ENCODE results near the gene NRDC. TPM values are rescaled to one million over a fixed set of nuclear protein-coding genes. Genes with fewer than 3 reads are reported as not detected.
"Not testable (repeated sequence)": the region's sequence is repeated elsewhere in the genome, so short reads cannot be mapped to it uniquely, and the experiment has no call there.

NRDC gene
- total RNA-seq, 1 experiment from 2014 or later, result 33.7 TPM

- DNase-seq (ENCODE audit: low read depth), result no peak
- in situ Hi-C loops (cut with HindIII; ENCODE audit: low pct_unique_long_range_greater_than_20kb, low sequenced_read_pairs), result no loop called here
Measured at GRCh38 chr1:51856745-51857144, 21.8 kb downstream of the NRDC start.

- in situ Hi-C loops (cut with HindIII; ENCODE audit: low pct_unique_long_range_greater_than_20kb, low sequenced_read_pairs), result no loop called here
Measured at GRCh38 chr1:51855624-51856023, 22.9 kb downstream of the NRDC start.

DNA sequence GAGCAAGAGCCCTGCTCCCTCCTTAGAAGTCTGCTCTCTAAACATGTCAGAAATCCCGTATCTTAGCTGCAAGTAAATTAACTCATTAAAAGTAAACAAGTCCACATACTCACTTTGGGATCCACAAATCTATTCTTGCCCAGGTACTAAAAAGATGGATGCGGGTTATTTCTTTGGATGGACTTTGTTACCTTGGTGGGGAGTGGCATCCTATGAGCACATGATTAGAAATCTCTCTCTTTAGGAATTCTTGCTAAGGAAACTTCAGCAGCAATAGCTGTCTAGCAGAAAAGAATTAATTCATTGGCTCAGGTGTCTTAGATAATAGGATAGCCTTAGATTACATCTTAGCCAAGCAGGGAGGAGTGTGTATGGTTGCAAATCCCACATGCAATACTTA is 25.2 kb downstream of the NRDC start:
- in situ Hi-C loops (cut with HindIII; ENCODE audit: low pct_unique_long_range_greater_than_20kb, low sequenced_read_pairs), result no loop called here

More at GRCh38 chr1:51855624-51856023, 22.9 kb downstream of the NRDC start:
- no peak for DNase-seq (ENCODE audit: low read depth)

GRCh38 chr1:51851882-51852396 is 26.6 kb downstream of the NRDC start:
- no peak for DNase-seq (ENCODE audit: low read depth)
- in situ Hi-C loops (cut with HindIII; ENCODE audit: low pct_unique_long_range_greater_than_20kb, low sequenced_read_pairs), result no loop called here

More for the DNA sequence above, 25.2 kb downstream of the NRDC start:
- no peak for DNase-seq (ENCODE audit: low read depth)

DNA sequence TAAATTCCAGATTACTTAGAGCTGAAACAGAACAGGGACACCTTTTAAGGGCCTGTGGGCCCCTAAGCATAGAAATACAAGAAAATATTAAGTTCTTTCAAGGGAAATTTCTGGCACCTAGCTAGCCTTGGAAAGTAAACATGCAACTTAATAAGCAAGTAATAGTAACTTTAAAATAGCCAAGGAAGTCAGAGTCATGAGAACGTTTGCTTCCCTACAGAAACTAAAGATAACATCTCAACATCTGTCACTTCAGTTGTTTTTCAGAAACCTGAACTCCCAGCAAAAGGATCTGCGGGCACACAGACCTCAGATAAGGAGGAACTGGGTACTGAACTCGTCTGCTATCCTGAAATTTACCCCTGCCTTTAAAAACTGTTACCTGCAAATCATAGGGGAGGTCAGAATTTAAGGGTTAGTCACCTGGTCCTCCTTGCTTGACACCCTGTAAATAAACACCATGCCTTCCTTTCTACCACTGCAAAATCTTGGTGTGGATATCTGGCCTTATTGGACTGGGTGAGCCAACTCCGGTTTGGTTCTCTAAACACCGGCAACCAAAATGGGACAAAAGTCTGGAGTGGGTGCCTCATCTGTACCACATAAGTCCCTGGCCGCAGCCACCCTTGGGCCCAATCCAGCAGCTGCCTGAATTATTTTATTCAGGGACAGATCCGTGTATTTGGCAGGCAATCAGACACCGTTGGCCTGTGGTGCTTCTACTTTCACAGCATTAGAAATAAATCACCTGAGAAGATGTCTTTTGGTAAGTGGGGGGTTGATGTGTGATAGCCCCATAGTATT is 27.9 kb downstream of the NRDC start:
- in situ Hi-C loops (cut with HindIII; ENCODE audit: low pct_unique_long_range_greater_than_20kb, low sequenced_read_pairs), result no loop called here
- DNase-seq (ENCODE audit: low read depth), result no peak

GRCh38 chr1:51847294-51847920 is 31.1 kb downstream of the NRDC start:
- DNase-seq (ENCODE audit: low read depth), result no peak
- in situ Hi-C loops (cut with HindIII; ENCODE audit: low pct_unique_long_range_greater_than_20kb, low sequenced_read_pairs), result no loop called here

GRCh38 chr1:51843948-51844347 is 34.6 kb downstream of the NRDC start:
- no peak for DNase-seq (ENCODE audit: low read depth)
- in situ Hi-C loops (cut with HindIII; ENCODE audit: low pct_unique_long_range_greater_than_20kb, low sequenced_read_pairs), result no loop called here

- in situ Hi-C loops (cut with HindIII; ENCODE audit: low pct_unique_long_range_greater_than_20kb, low sequenced_read_pairs), result no loop called here
- no peak for DNase-seq (ENCODE audit: low read depth)
Measured at GRCh38 chr1:51842261-51842660, 36.3 kb downstream of the NRDC start.

DNA sequence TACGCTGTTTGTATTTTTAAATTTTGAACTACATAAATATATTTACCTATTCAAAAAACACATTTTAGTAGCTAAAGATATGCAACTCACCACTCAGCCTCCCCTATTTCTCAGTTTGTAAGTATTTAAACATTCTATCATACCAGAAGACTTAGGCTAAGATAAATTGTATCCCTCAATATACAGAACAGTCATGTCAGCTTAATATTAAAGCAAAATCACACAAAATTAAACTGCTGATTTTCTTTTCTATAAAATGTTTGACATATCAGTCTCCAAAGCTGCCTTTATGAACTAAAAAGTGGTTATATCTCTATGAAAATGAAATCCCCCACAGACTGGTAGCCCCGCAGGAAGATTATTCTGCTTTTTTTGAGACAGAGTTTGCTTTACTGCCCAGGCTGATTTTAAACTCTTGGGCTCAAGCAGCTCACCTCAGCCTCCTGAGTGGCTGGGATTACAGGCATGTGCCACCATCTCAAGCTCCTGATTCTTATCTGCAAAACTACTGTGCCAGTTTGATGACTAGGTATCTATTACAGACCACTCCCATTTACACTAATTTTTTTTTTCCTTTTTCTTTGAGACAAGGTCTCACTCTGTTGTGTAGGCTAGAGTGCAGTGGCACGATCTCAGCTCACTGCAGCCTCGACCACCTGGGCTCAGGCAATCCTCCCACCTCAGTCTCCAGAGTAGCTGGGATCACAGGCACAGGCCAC is 37.6 kb downstream of the NRDC start:
- in situ Hi-C loops (cut with HindIII; ENCODE audit: low pct_unique_long_range_greater_than_20kb, low sequenced_read_pairs), result no loop called here
- DNase-seq (ENCODE audit: low read depth), result no peak

DNA sequence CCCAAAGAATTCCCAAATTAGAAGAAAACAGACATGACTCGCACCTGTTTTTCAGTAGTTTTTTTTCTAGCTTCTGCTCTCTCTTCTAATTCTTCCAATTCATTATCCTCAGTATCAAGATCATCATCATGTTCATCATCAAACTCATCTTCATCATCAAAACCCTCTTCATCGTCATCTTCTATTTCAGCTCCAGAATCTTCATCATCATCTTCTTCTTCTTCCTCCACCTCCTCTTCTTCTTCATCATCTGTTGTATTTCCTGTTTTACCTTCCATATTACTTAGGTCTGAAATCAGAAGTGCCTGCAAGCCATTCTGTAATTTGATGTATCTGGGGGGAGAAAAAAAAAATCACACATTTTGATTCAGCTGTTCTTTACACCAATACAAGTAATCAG is 38.3 kb downstream of the NRDC start:
- in situ Hi-C loops (cut with HindIII; ENCODE audit: low pct_unique_long_range_greater_than_20kb, low sequenced_read_pairs), result no loop called here
- DNase-seq (ENCODE audit: low read depth), result no peak

DNA sequence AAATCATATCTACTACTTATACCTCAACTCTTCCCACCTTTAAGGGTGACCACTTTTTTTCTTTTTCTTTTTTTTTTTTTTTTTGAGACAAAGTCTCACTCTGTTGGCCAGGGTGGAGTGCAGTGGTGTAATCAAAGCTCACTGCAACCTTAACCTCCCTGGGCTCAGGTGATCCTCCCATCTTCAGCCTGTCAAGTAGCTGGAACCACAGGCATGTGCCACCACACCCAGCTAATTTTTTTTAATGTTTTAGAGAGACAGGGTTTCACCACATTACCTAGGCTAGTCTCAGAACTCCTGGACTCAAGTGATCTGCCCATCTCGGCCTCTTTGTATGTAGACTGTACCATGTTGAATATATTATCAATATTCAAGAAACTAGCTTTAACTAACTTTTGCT is 39.4 kb downstream of the NRDC start:
- DNase-seq (ENCODE audit: low read depth), result no peak
- in situ Hi-C loops (cut with HindIII; ENCODE audit: low pct_unique_long_range_greater_than_20kb, low sequenced_read_pairs), result no loop called here

- in situ Hi-C loops (cut with HindIII; ENCODE audit: low pct_unique_long_range_greater_than_20kb, low sequenced_read_pairs), result no loop called here
- no peak for DNase-seq (ENCODE audit: low read depth)
Measured at GRCh38 chr1:51837243-51837642, 41.3 kb downstream of the NRDC start.

DNA sequence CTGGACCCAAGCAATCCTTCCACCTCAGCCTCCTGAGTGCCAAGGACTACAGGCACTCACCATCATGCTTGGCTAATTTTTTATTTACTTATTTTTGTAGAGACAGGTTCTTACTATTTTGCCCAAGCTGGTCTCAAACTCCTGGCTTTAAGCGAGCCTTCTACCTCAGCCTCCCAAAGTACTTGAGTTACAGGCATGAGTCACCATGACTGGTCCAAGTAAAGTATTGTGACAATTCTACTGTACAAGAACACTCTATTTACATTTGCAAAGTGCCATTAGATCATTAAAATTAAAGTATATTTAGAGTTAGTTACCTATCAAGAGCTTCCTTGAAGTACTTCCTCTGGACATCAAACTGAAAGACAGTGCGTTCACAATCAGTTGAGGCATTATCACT is 44.8 kb downstream of the NRDC start:
- in situ Hi-C loops (cut with HindIII; ENCODE audit: low pct_unique_long_range_greater_than_20kb, low sequenced_read_pairs), result no loop called here
- DNase-seq (ENCODE audit: low read depth), result no peak

- DNase-seq (ENCODE audit: low read depth), result no peak
Measured at GRCh38 chr1:51829058-51829457, 49.5 kb downstream of the NRDC start.

GRCh38 chr1:51819810-51820209 is 58.7 kb downstream of the NRDC start:
- DNase-seq (ENCODE audit: low read depth), result no peak
- in situ Hi-C loops (cut with HindIII; ENCODE audit: low pct_unique_long_range_greater_than_20kb, low sequenced_read_pairs), result no loop called here

More at GRCh38 chr1:51829058-51829457, 49.5 kb downstream of the NRDC start:
- in situ Hi-C loops (cut with HindIII; ENCODE audit: low pct_unique_long_range_greater_than_20kb, low sequenced_read_pairs), result no loop called here

DNA sequence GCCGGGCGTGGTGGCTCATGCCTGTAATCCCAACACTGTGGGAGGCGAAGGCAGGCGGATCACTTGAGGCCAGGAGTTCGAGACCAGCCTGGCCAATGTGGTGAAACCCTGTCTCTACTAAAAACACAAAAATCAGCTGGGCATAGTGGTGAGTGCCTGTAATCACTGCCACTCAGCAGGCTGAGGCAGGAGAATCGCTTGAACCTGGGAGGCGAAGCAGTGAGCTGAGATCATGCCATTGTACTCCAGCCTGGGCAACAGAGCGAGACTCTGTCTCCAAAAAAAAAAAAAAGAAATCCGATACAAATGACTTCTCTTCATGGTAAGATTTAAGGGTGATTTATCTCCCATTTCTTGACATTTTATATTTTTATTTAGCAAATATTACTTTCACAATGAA is 59.5 kb downstream of the NRDC start:
- in situ Hi-C loops (cut with HindIII; ENCODE audit: low pct_unique_long_range_greater_than_20kb, low sequenced_read_pairs), result not testable (repeated sequence)
- peak; percentile 30 for DNase-seq (ENCODE audit: low read depth)

DNA sequence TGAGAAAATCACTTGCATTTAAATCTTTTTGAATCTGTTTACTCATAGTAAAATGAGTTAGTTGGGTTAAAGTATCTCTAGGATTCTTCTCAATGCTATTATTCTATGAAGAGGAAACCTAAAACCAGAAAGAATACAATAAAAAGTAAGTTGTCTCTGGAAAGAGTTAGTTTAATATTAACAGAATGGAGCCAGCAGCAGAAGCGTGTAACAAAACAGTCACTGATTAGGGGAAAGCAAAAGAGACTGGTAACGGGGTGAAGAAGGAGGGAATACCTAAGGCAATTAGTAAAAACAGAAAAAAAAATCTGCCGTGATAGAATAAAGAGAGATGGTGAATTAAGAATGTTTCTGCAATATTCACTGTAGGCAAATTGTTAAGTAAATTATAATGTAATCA is 60.0 kb downstream of the NRDC start:
- DNase-seq (ENCODE audit: low read depth), result peak; percentile 40
- in situ Hi-C loops (cut with HindIII; ENCODE audit: low pct_unique_long_range_greater_than_20kb, low sequenced_read_pairs), result no loop called here

DNA sequence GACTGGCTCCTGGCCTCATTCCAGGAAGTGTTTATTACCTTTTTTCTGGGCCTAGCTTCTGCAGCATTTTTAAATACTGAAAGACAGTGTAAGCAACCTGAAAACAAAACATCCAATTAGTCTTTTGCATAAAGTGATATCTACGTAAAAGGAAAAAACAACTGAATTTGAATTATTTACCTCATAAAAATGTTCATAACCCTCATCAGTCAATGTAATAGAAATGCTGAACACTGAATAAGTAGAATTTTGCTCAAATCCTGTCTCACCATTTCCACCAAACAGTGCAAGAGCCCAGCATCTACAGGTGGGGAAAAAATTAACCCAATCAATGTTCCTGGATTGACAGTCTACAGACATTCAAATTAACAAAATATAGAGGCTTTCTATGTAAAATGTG is 64.0 kb downstream of the NRDC start:
- no peak for DNase-seq (ENCODE audit: low read depth)
- in situ Hi-C loops (cut with HindIII; ENCODE audit: low pct_unique_long_range_greater_than_20kb, low sequenced_read_pairs), result no loop called here

- DNase-seq (ENCODE audit: low read depth), result no peak
- in situ Hi-C loops (cut with HindIII; ENCODE audit: low pct_unique_long_range_greater_than_20kb, low sequenced_read_pairs), result no loop called here
Measured at GRCh38 chr1:51799372-51799771, 79.2 kb downstream of the NRDC start.
